Lung (tissue), 12 donors: ENCODE measurements around the gene PRDM16. TPM values are rescaled to one million over a fixed set of nuclear protein-coding genes. Genes with fewer than 3 reads are reported as not detected.
"Not testable (repeated sequence)": the region's sequence is repeated elsewhere in the genome, so short reads cannot be mapped to it uniquely, and the experiment has no call there.

Experiments used
- ATAC-seq: fragments of 200-7000 bp; cut with Tn5 transposase; one replicate; pipeline ENCODE4 v1.9.1; 2020; ENCODE audit warnings: moderate number of reproducible peaks; ENCODE audit not compliant: insufficient read depth, low FRiP score
- DNase-seq, 3 donors: peaks; one replicate each; pipeline ENCODE4 v3.0.0-alpha.2; 2013 to 2017
- H3K27ac ChIP-seq, 2 donors: one replicate each; pipeline ENCODE4 v1.5.1; 2013; ENCODE audit warnings: mild to moderate bottlenecking in 2 of 2, moderate library complexity in 2 of 2, control low read depth in 1 of 2, inconsistent platforms in 1 of 2, low read depth in 1 of 2, low read length in 1 of 2
- H3K27me3 ChIP-seq, 3 donors: one replicate each; pipeline ENCODE4 v1.5.1; 2013; ENCODE audit warnings: low read length in 2 of 3; ENCODE audit not compliant: control insufficient read depth in 3 of 3, insufficient read depth in 3 of 3
- H3K36me3 ChIP-seq, 4 donors: one replicate each; pipeline ENCODE4 v1.5.1; 2013; ENCODE audit warnings: low read length in 4 of 4, mild to moderate bottlenecking in 1 of 4, moderate library complexity in 1 of 4; ENCODE audit not compliant: control insufficient read depth in 4 of 4, insufficient read depth in 4 of 4
- H3K4me1 ChIP-seq, 5 donors: one replicate each; pipeline ENCODE4 v1.5.1; 2013; ENCODE audit warnings: low read length in 5 of 5, mild to moderate bottlenecking in 2 of 5, moderate library complexity in 1 of 5; ENCODE audit not compliant: control insufficient read depth in 5 of 5, insufficient read depth in 5 of 5
- H3K4me3 ChIP-seq: one replicate; pipeline ENCODE4 v1.5.1; 2013; ENCODE audit warnings: mild to moderate bottlenecking, control low read depth, moderate library complexity
- H3K9ac ChIP-seq, 2 donors: one replicate each; pipeline ENCODE4 v1.5.1; 2013; ENCODE audit warnings: low read length in 2 of 2, control low read depth in 1 of 2; ENCODE audit not compliant: insufficient read depth in 1 of 2
- H3K9me3 ChIP-seq, 4 donors: one replicate each; pipeline ENCODE4 v1.5.1; 2013; ENCODE audit warnings: low read length in 3 of 4, mild to moderate bottlenecking in 1 of 4, moderate library complexity in 1 of 4; ENCODE audit not compliant: control insufficient read depth in 4 of 4, insufficient read depth in 3 of 4
- CTCF ChIP-seq: IDR thresholded peaks from 2 replicates; pipeline ENCODE4 v1.5.1; 2012; ENCODE audit warnings: mild to moderate bottlenecking; ENCODE audit errors: control extremely low read depth, extremely low read depth
- WGBS, 2 donors: extraction: QIAGEN DNeasy Blood & Tissue Kit; methylation state at CpG; one replicate each; pipeline ENCODE4 v1.1.7; 2013; 5-methylcytosine and 5-hydroxymethylcytosine counted together
- polyA plus RNA-seq, 2 donors: library from polyadenylated mRNA; stranded (reverse); fragments of 200-250 nt; gene quantifications; one replicate each; pipeline ENCODE4 v1.2.1, GENCODE V29; 2013
- total RNA-seq, 2 donors: library from RNA; depleted of rRNA in 1 of 2; stranded (reverse); fragments of >200 nt in 1 of 2; gene quantifications; one replicate each; pipeline ENCODE4 v1.2.1, GENCODE V29; 2014 to 2021
- donor health status: control.
- donor health status: control.
- donor health status: Bipolar disorder and iron deficiency.
- donor health status: healthy.
- donor health status: DM: yes; HTN: yes; CAD: no.

Gene PRDM16
- total and polyA plus RNA-seq, 4 donors = 2.4 to 36.5 (median 13.1) TPM

DNA sequence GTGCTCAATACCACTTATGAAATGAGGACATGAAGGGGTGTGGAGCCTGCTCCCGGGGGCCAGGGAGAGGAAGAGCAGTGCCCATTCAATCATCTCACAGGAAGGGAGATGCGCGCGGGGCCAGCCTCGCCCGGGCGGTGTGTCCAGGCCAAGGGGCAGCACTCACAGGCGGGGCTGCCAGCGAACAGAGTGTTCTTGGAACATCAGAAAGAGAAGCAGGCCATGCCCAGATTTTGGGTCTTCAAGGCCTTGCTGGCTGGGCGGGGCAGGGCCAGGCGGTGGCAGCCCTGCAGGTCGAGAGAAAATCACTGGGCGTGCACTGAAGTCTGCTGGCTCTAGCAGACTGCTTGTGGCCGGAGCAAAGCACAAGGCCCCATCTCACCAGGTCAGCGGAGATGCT is 168.6 kb downstream of the PRDM16 start:
- TF ChIP-seq CTCF = no peak
- DNase-seq = no peak
- no peak overlapping the region for H3K4me3 ChIP-seq
- WGBS, 2 donors = 71 to 86% methylated on average over 15 of the region's 15 CpGs
- peaks cover 0 to 65% (median 15%) of the 10 kb centered on the region in 5 donors for H3K4me1 ChIP-seq
- H3K9ac ChIP-seq = no peak overlapping the region
- peaks cover 0 to 8% (median 0%) of the 10 kb centered on the region in 4 donors for H3K9me3 ChIP-seq
- no peaks in the 10 kb centered on the region for H3K36me3 ChIP-seq
- H3K27ac ChIP-seq = peak overlapping the region in 1 of 2 donors; percentile 18
- no peaks in the 10 kb centered on the region for H3K27me3 ChIP-seq
- ATAC-seq = no peak

- no peak for TF ChIP-seq CTCF
- Histone ChIP-seq H3K9me3 (peaks cover 0 to 8% (median 0%) of the 10 kb centered on the region in 4 donors), H3K27ac (peak overlapping the region in 1 of 2 donors; percentile 55), H3K4me3 (no peak overlapping the region), H3K36me3 (no peaks in the 10 kb centered on the region), H3K9ac (no peak overlapping the region), H3K4me1 (peaks cover 0 to 70% (median 16%) of the 10 kb centered on the region in 5 donors), H3K27me3 (no peaks in the 10 kb centered on the region)
- ATAC-seq (peak; percentile 60), DNase-seq (peak; percentile 84 to 94 (median 92))
- 63 to 77% methylated on average over 28 of the region's 28 CpGs for WGBS, 2 donors
Measured at GRCh38 chr1:3237994-3238702, 169.1 kb downstream of the PRDM16 start.

DNA sequence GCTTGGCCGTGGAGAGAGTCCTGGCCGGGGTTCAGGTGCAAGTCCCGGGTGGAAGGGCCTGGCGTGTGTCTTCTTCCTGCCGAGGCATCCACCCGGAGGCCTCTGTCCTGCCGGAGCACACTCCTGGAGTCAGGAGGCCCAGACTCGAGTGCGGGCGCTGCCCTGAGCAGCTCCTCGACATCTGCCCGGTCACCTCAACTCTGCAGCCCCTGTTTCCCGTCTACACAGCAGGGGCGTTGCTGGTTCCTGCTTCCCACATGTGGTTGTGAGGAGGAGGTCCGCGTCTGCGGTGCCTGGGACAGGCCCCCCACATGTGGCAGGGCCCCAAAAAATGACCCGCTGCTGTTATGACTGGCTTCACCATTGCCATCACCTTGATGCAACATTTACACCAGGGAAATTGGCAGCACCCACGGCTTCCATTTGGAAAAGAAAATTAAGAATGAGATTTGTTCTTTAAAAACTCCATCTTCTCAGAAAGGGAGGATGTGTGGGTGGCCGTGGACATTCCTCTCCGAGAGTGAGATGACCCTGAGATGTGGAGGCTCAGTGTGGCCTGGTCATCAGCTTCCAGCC is 169.8 kb downstream of the PRDM16 start:
- H3K4me1 ChIP-seq = peaks cover 0 to 77% (median 16%) of the 10 kb centered on the region in 5 donors
- H3K27ac ChIP-seq = peak overlapping the region in 1 of 2 donors; percentile 55

DNA sequence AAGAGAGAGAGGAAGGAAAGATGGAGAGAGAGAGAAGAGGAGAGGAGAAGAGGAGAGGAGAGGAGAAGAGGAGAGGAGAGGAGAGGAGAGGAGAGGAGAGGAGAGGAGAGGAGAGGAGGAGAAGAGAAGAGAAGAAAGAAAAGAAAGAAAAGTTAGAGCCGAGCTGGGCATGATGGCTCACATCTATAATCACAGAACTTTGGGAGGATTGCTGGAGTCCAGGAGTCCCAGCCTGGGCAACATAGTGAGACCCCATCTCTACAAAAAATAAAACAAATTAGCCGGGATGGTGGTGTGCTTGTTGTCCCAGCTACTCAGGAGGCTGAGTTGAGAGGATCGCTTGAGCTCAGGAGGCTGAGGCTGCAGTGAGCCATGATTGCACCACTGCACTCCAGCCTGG is 171.0 kb downstream of the PRDM16 start:
- not testable (repeated sequence) for H3K9ac ChIP-seq, DNase-seq, ATAC-seq, H3K36me3 ChIP-seq, H3K27ac ChIP-seq, H3K27me3 ChIP-seq, H3K4me3 ChIP-seq, H3K9me3 ChIP-seq
- peaks cover 0 to 87% (median 16%) of the 10 kb centered on the region in 5 donors for H3K4me1 ChIP-seq
- 86 to 93% methylated on average over 3 of the region's 3 CpGs for WGBS, 2 donors

More for the DNA sequence above, 169.8 kb downstream of the PRDM16 start:
- DNase-seq (no peak), ATAC-seq (no peak)
- no peak for TF ChIP-seq CTCF
- Histone ChIP-seq H3K27me3 (no peaks in the 10 kb centered on the region), H3K36me3 (no peaks in the 10 kb centered on the region), H3K9me3 (peaks cover 0 to 8% (median 0%) of the 10 kb centered on the region in 4 donors), H3K4me3 (no peak overlapping the region), H3K9ac (no peak overlapping the region)
- WGBS, 2 donors = 72 to 86% methylated on average over 21 of the region's 21 CpGs
